ENCODE results near the gene ZNF41. TPM values are rescaled to one million over a fixed set of nuclear protein-coding genes. Genes with fewer than 3 reads are reported as not detected.

ZNF41 gene
- total RNA-seq, 1 experiment from 2014 or later = 8.0 TPM

- Histone ChIP-seq H3K36me3 (ENCODE audit: control insufficient read depth, insufficient read depth, low read length) (no peaks in the 10 kb centered on the region), H3K4me1 (ENCODE audit: control insufficient read depth, insufficient read depth, low read length) (no peaks in the 10 kb centered on the region), H3K4me3 (ENCODE audit: low read depth in 2 of 2, low read length in 2 of 2) (no peak overlapping the region), H3K27me3 (ENCODE audit: control insufficient read depth, insufficient read depth, low read length) (no peaks in the 10 kb centered on the region), H3K9me3 (ENCODE audit: control insufficient read depth, insufficient read depth, low read depth, low read length) (peaks cover 42% of the 10 kb centered on the region), H3K27ac (ENCODE audit: low read length) (no peak overlapping the region)
- no peak for TF ChIP-seq SIN3A (IDR thresholded peaks at IDR 0.05; ENCODE audit: borderline replicate concordance, insufficient read depth, low read depth, low read length)
- TF ChIP-seq POLR2AphosphoS5 (IDR thresholded peaks at IDR 0.05; ENCODE audit: low read depth, low read length) = no peak
- TF ChIP-seq REST (IDR thresholded peaks at IDR 0.05; ENCODE audit: insufficient read depth in 1 of 2, low read depth in 2 of 2, low read length in 1 of 2) = no peak
- no peak for TF ChIP-seq TCF7L2 (IDR thresholded peaks at IDR 0.05; ENCODE audit: low read depth, low read length)
- no peak for TF ChIP-seq CTCF (IDR thresholded peaks at IDR 0.05)
- CTCF ChIA-PET = no interaction called here
- no TSS peak for BruUV-seq (replicated peaks)
- POLR2A ChIA-PET = no interaction called here
- in situ Hi-C loops (cut with HindIII; ENCODE audit: low pct_unique_long_range_greater_than_20kb, low sequenced_read_pairs) = no loop called here
- ATAC-seq (no peak), DNase-seq (ENCODE audit: low read depth, low spot score) (no peak)
- intact Hi-C loops (cut with micrococcal nuclease; ENCODE audit: unreplicated experiment) = no loop called here
Observed at GRCh38 chrX:47447607-47448006, 35.4 kb downstream of the ZNF41 start.

GRCh38 chrX:47446971-47447370 is 36.1 kb downstream of the ZNF41 start:
- Histone ChIP-seq H3K4me3 (ENCODE audit: low read depth in 2 of 2, low read length in 2 of 2) (no peak overlapping the region), H3K27ac (ENCODE audit: low read length) (no peak overlapping the region), H3K4me1 (ENCODE audit: control insufficient read depth, insufficient read depth, low read length) (no peaks in the 10 kb centered on the region), H3K36me3 (ENCODE audit: control insufficient read depth, insufficient read depth, low read length) (no peaks in the 10 kb centered on the region), H3K9me3 (ENCODE audit: control insufficient read depth, insufficient read depth, low read depth, low read length) (peaks cover 38% of the 10 kb centered on the region), H3K27me3 (ENCODE audit: control insufficient read depth, insufficient read depth, low read length) (no peaks in the 10 kb centered on the region)
- DNase-seq (ENCODE audit: low read depth, low spot score) (no peak), ATAC-seq (no peak)
- CTCF ChIA-PET = no interaction called here
- intact Hi-C loops (cut with micrococcal nuclease; ENCODE audit: unreplicated experiment) = no loop called here
- BruUV-seq (replicated peaks) = no TSS peak
- TF ChIP-seq SIN3A (IDR thresholded peaks at IDR 0.05; ENCODE audit: borderline replicate concordance, insufficient read depth, low read depth, low read length) = no peak
- no peak for TF ChIP-seq CTCF (IDR thresholded peaks at IDR 0.05)
- no peak for TF ChIP-seq TCF7L2 (IDR thresholded peaks at IDR 0.05; ENCODE audit: low read depth, low read length)
- TF ChIP-seq REST (IDR thresholded peaks at IDR 0.05; ENCODE audit: insufficient read depth in 1 of 2, low read depth in 2 of 2, low read length in 1 of 2) = no peak
- no peak for TF ChIP-seq POLR2AphosphoS5 (IDR thresholded peaks at IDR 0.05; ENCODE audit: low read depth, low read length)
- in situ Hi-C loops (cut with HindIII; ENCODE audit: low pct_unique_long_range_greater_than_20kb, low sequenced_read_pairs) = no loop called here
- POLR2A ChIA-PET = no interaction called here
